ENCODE results near the gene DLG1. TPM values are rescaled to one million over a fixed set of nuclear protein-coding genes. Genes with fewer than 3 reads are reported as not detected.

The DLG1 gene
- total RNA-seq, 1 experiment from 2014 or later, result 121 TPM

GRCh38 chr3:197338586-197338985 lies 40.2 kb upstream of the DLG1 start:
- Mint-ChIP-seq H3K27ac (ENCODE audit: low read depth, unreplicated experiment) (no peak overlapping the region), H3K4me3 (ENCODE audit: unreplicated experiment) (no peak overlapping the region), H3K4me1 (ENCODE audit: insufficient read depth, unreplicated experiment) (no peaks in the 10 kb centered on the region), H3K9me3 (ENCODE audit: unreplicated experiment) (no peaks in the 10 kb centered on the region), H3K27me3 (ENCODE audit: insufficient read depth, unreplicated experiment) (no peaks in the 10 kb centered on the region), H3K36me3 (ENCODE audit: insufficient read depth, unreplicated experiment) (no peaks in the 10 kb centered on the region)
- CTCF ChIA-PET, result no interaction called here
- POLR2A ChIA-PET, result no interaction called here
- no TSS peak for BruUV-seq (replicated peaks)
- intact Hi-C loops (cut with micrococcal nuclease), result no loop called here
- TF ChIP-seq CTCF (IDR thresholded peaks at IDR 0.05; ENCODE audit: unreplicated experiment), result no peak
- no peak for DNase-seq (ENCODE audit: unreplicated experiment)

- no peak overlapping the region for H3K4me3 Mint-ChIP-seq (ENCODE audit: unreplicated experiment)
- H3K4me1 Mint-ChIP-seq (ENCODE audit: insufficient read depth, unreplicated experiment), result no peaks in the 10 kb centered on the region
- H3K27me3 Mint-ChIP-seq (ENCODE audit: insufficient read depth, unreplicated experiment), result no peaks in the 10 kb centered on the region
- H3K27ac Mint-ChIP-seq (ENCODE audit: low read depth, unreplicated experiment), result no peak overlapping the region
- no TSS peak for BruUV-seq (replicated peaks)
- no peak for TF ChIP-seq CTCF (IDR thresholded peaks at IDR 0.05; ENCODE audit: unreplicated experiment)
- ChIA-PET CTCF (interaction anchor here (0.6 to 1.1 kb wide), 2 partner anchors 26 to 80 kb away, joined by 3 to 7 read pairs; no protein-coding TSS in a partner anchor), POLR2A (no interaction called here)
- no peaks in the 10 kb centered on the region for H3K36me3 Mint-ChIP-seq (ENCODE audit: insufficient read depth, unreplicated experiment)
- H3K9me3 Mint-ChIP-seq (ENCODE audit: unreplicated experiment), result no peaks in the 10 kb centered on the region
- no peak for DNase-seq (ENCODE audit: unreplicated experiment)
- intact Hi-C loops (cut with micrococcal nuclease), result no loop called here
Measured at GRCh38 chr3:197337656-197338055, 39.2 kb upstream of the DLG1 start.

DNA sequence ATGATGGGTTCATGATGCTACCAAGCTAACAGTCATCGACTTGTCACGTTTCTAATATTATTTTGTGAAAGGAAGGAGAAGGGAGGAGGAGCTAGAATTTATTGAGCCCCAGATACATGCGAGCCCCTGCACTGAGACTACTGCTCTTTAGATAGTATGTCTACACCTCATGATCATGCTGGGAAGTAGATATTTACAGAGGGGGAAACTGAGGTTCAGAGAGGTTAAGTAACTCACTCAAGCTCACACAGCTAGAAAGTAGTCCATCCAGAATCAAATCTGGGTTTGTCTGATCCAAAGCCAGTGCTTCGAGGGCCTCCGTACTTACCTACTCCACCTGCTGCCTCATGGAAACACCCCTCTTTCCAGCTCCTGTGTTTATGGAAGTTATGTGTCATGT lies 38.8 kb upstream of the DLG1 start:
- Mint-ChIP-seq H3K27ac (ENCODE audit: low read depth, unreplicated experiment) (no peak overlapping the region), H3K27me3 (ENCODE audit: insufficient read depth, unreplicated experiment) (no peaks in the 10 kb centered on the region), H3K9me3 (ENCODE audit: unreplicated experiment) (no peaks in the 10 kb centered on the region), H3K36me3 (ENCODE audit: insufficient read depth, unreplicated experiment) (no peaks in the 10 kb centered on the region), H3K4me1 (ENCODE audit: insufficient read depth, unreplicated experiment) (no peaks in the 10 kb centered on the region), H3K4me3 (ENCODE audit: unreplicated experiment) (no peak overlapping the region)
- CTCF ChIA-PET, result interaction anchor here (1.1 kb wide), 1 partner anchor 80 kb away, joined by 7 read pairs; no protein-coding TSS in a partner anchor
- no peak for DNase-seq (ENCODE audit: unreplicated experiment)
- intact Hi-C loops (cut with micrococcal nuclease), result no loop called here
- TF ChIP-seq CTCF (IDR thresholded peaks at IDR 0.05; ENCODE audit: unreplicated experiment), result no peak
- POLR2A ChIA-PET, result interaction anchor here (0.7 kb wide), 1 partner anchor 9 kb away, joined by 3 read pairs; no protein-coding TSS in a partner anchor
- BruUV-seq (replicated peaks), result no TSS peak

DNA sequence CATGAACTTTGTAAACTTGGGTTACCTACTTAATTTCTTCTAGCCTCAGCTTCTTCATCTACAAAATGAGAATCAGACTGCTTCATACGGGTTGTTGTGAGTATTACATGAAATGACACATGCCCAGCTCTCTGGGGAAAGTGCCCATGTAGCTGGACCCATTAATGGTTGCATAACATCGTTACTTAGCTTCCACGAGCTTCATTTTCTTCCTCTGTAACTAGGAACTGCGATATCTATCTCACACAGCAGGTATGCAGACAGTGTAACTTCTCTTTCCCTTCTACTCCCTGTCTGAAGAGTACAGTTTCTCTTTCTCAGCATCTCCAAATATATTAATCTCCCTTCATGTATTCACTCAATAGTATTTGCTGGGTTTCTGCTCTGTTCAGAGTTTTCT lies 37.9 kb upstream of the DLG1 start:
- no TSS peak for BruUV-seq (replicated peaks)
- ChIA-PET CTCF (interaction anchor here (0.5 to 1.1 kb wide), 2 partner anchors 79 to 165 kb away, joined by 4 to 7 read pairs; no protein-coding TSS in a partner anchor), POLR2A (interaction anchor here (1.2 kb wide), 1 partner anchor 15 kb away, joined by 3 read pairs; no protein-coding TSS in a partner anchor)
- intact Hi-C loops (cut with micrococcal nuclease), result no loop called here
- H3K36me3 Mint-ChIP-seq (ENCODE audit: insufficient read depth, unreplicated experiment), result no peaks in the 10 kb centered on the region
- no peak overlapping the region for H3K4me3 Mint-ChIP-seq (ENCODE audit: unreplicated experiment)
- DNase-seq (ENCODE audit: unreplicated experiment), result no peak
- H3K9me3 Mint-ChIP-seq (ENCODE audit: unreplicated experiment), result no peaks in the 10 kb centered on the region
- no peak overlapping the region for H3K27ac Mint-ChIP-seq (ENCODE audit: low read depth, unreplicated experiment)
- no peaks in the 10 kb centered on the region for H3K4me1 Mint-ChIP-seq (ENCODE audit: insufficient read depth, unreplicated experiment)
- H3K27me3 Mint-ChIP-seq (ENCODE audit: insufficient read depth, unreplicated experiment), result no peaks in the 10 kb centered on the region
- no peak for TF ChIP-seq CTCF (IDR thresholded peaks at IDR 0.05; ENCODE audit: unreplicated experiment)
